G401 (cell line): ENCODE data around the gene METAP1D. TPM values are rescaled to one million over a fixed set of nuclear protein-coding genes. Genes with fewer than 3 reads are reported as not detected.
"Not testable (repeated sequence)": the region's sequence is repeated elsewhere in the genome, so short reads cannot be mapped to it uniquely, and the experiment has no call there.

Source experiments
- DNase-seq: peaks from one replicate; pipeline ENCODE4 v3.0.0-alpha.2; 2015; ENCODE audit warnings: low spot score
- in situ Hi-C: cut with HindIII; loops from 2 replicates; pipeline ENCODE4 v1.10.0; 2016; ENCODE audit warnings: low sequenced_read_pairs, mixed read lengths
- total RNA-seq: library from RNA; depleted of rRNA; stranded (reverse); fragments of >200 nt; shearing (Covaris generic); gene quantifications from 2 replicates; pipeline ENCODE4 v1.2.3, GENCODE V29; 2014; rRNA removed

METAP1D gene
- 6.5 and 63.2 TPM in 2 replicates for total RNA-seq

GRCh38 chr2:171999604-172000469 lies at the start of gene METAP1D:
METAP1D (plus strand) TSS chr2:171999953; CDS start chr2:171999970, 17 bp downstream.
- in situ Hi-C loops, result no loop called here

DNA sequence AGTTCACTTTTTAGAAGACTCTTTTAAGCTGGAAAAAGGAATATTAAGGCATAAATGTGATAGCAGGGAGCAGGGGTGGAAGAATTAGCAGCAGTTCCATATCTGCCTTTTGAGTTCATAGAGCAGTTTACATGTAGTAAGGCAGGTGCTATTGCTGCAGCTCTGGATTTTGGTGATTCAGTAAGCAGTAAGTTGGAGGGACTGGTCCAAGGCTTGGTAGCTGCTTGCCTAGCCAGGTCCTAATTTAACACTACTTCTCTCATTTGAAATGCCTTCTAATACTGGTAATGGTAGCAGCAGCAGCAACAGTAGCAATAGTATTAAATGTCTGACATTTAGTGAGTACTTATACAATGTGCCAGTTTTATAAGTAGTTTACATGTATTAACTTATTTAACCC lies 47.5 kb upstream of the METAP1D start:
- in situ Hi-C loops, result no loop called here
- DNase-seq, result no peak

More at GRCh38 chr2:171999604-172000469, at the start of gene METAP1D:
- peak; percentile 93 for DNase-seq

GRCh38 chr2:171952748-171953147 lies 47.0 kb upstream of the METAP1D start:
- in situ Hi-C loops, result no loop called here
- no peak for DNase-seq

GRCh38 chr2:171956135-171956825 lies 43.5 kb upstream of the METAP1D start:
- in situ Hi-C loops, result no loop called here
- DNase-seq, result peak; percentile 25

DNA sequence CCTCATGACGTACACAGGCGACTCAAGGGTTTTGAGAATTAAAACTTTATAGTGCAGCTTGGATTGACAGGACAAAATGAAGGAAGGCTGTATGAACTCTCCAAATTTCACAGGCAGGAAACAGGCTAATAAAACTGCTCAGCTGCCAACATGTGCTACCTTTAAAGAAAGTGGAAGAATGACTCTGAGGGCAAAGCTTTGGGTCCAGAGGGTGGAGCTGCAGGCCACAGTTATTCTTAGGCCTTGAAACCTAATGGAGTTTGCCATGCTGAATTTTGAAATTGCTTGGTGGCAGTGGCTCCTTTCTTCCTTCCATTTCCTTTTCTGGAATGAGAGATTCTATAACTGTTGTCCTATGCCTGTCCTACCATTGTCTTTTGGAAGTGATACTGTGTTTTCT lies 42.7 kb upstream of the METAP1D start:
- peak; percentile 45 for DNase-seq
- in situ Hi-C loops, result no loop called here

DNA sequence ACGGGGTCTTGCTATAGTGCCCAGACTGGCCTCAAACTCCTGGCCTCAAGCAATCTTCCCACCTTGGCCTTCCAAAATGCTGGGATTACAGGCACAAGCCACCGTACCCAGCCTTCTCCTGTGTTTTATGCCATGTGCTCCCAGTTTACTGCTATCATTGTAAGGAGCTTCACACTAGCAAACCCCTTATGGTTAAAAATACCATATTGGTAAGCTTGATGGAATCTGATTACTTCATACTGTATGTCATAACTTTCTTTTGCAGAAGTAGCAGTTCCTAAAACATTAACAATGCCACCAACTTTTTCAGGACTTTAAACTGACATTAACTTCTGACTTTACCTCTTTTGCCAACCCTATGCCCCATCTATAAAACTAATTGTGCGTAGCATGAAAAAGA lies 41.3 kb upstream of the METAP1D start:
- DNase-seq, result no peak
- in situ Hi-C loops, result no loop called here

- in situ Hi-C loops, result no loop called here
- DNase-seq, result no peak
Observed at GRCh38 chr2:171959998-171960397, 39.8 kb upstream of the METAP1D start.

DNA sequence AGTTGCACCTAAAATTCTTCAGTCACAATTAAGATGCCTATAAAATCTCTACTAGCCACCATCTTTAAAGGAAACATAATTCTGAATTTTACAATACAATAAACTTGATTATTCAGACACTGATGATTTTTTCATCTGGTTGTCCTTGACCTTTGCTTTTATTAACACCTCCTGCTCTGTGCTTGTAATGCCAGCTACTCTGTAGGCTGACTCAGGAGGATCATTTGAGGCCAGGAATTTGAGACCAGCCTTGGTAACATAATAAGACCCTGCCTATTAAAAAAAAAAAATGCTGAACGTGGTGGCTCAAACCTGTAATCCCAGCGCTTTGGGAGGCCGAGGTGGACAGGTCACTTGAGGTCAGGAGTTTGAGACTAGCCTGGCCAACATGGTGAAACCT lies 39.2 kb upstream of the METAP1D start:
- DNase-seq, result no peak
- in situ Hi-C loops, result no loop called here

GRCh38 chr2:171963198-171963597 lies 36.6 kb upstream of the METAP1D start:
- in situ Hi-C loops, result no loop called here
- no peak for DNase-seq

- in situ Hi-C loops, result no loop called here
- no peak for DNase-seq
Observed at GRCh38 chr2:171964308-171964707, 35.4 kb upstream of the METAP1D start.

DNA sequence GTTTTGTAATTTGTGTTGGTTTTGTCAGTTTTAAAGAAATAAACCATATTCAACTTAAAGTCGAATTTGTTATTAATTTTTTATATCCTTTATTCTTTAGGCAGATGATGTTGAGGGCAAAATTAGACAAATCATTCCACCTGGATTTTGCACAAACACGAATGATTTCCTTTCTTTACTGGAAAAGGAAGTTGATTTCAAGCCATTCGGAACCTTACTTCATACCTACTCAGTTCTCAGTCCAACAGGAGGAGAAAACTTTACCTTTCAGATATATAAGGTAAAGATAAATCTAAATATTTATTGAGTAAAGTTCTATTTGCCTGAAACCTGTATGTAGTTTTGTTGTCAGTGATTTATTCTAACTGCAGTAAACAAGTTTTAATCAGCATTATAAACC lies 34.5 kb upstream of the METAP1D start:
- in situ Hi-C loops, result no loop called here
- no peak for DNase-seq

GRCh38 chr2:171965661-171966060 lies 34.1 kb upstream of the METAP1D start:
- DNase-seq, result no peak
- in situ Hi-C loops, result no loop called here

- in situ Hi-C loops, result no loop called here
- DNase-seq, result no peak
Observed at GRCh38 chr2:171966235-171966634, 33.5 kb upstream of the METAP1D start.

DNA sequence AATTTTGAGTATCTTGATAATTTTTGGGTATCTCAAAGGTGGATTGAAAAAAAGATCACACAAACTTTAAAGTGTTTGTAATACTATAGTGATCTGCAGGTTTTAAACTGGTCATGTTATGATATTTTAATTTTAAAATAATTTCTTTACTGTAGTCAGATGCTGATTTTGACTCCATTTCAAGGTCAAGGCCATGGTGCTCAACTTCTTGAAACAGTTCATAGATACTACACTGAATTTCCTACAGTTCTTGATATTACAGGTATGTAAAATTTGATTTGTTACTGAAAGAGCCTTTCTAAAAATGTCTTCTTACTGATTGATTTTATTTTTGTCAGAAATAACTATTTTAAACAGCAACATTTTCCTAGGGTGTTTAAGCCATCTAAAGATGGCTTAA lies 33.1 kb upstream of the METAP1D start:
- no peak for DNase-seq
- in situ Hi-C loops, result no loop called here

DNA sequence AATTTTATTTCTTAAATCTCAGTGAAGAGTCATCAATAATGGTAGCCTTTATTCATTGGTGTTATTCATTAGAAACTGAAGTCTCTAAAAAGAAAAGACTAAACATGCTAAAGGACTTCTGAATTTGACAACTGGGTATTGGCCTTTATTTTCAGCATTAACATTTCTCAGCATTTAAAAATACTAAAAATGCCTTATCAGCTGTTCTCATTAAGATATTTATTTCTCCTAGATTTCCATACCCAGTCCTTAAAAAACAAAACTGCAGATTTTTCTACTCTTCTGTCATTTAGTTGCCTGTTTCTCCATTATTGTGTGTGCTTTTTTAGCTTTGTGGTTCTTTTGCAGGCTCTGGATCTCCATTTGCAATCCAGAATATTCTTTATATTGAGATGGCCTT lies 31.2 kb upstream of the METAP1D start:
- in situ Hi-C loops, result no loop called here
- DNase-seq, result no peak

DNA sequence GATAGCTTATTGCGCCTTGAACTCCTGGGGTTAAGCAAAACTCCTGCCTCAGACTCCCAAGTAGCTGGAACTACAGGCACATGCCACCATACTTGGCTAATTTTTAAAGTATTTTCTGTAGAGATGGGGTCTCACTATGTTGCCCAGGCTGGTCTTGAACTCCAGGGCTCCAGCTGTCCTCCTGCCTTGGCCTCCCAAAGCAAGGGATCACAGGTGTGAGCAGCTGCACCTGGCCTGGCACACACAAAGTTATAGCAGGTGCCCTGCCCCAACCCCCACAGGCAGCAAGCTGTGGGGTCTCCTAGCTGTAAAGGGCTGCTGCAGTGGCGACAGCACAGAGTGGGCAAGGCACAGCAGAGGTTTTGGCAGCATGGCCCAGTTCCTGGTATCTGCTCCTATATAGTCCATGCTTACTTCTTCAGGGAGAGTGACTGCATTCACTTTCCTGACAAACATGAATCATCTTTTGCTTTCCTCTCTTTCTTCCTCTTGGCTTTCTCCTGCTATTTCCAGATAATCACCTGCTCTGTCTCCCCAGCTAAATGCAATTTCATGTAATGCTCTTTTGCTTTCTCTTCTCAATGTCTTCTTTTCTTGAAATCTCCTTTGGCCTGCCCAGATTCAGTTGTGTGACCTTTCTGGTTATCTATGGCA lies 27.3 kb upstream of the METAP1D start:
- no peak for DNase-seq
- in situ Hi-C loops, result no loop called here

DNA sequence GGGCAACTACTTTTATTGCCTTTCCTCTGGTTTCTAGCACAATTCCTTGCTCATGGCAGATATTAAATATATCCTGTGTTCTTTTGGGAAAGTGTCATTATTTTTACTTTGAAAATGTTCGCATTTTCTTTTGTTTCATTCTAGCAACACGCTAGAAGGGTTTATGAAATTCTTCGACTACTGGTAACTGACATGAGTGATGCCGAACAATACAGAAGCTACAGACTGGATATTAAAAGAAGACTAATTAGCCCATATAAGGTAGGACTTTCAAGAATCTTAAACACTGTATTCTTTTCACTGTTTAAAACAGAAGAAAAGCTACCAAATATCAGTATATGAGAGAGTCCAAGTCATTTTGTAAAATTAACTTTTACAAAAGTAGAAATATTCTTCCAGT lies 20.6 kb upstream of the METAP1D start:
- in situ Hi-C loops, result no loop called here
- no peak for DNase-seq

DNA sequence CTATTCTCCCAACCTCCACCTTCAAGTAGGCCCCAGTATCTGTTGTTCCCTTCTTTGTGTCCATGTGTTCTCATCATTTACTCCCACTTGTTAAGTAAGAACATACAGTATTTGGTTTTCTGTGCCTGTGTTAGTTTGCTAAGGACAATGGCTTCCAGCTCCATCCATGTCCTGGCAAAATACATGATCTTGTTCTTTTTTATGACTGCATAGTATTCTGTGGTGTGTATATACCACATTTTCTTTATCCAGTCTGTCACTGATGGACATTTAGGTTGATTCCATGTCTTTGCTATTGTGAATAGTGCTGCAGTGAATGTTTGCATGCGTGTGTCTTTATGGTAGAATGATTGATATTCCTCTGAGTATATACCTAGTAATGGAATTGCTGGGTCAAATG lies 15.8 kb upstream of the METAP1D start:
- in situ Hi-C loops, DNase-seq: not testable (repeated sequence)

DNA sequence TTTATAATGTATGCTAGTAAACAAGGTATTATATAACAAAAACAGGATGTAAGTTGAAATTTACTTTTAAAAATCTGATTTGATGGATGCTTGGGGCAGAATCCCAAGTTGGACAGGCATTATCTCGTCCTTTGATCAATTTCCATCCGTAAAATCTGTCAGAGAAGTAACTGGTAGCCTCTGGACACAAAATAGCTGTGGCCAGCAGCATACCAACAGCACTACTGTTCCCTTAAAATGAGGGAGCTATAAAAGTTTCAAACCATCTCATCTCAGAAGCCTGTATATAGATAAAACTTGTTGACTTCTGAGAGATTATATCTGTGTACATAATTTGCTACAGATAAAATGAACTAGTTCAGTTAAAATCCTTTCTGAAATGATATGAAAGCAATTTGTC lies 14.7 kb upstream of the METAP1D start:
- in situ Hi-C loops, result no loop called here
- no peak for DNase-seq

DNA sequence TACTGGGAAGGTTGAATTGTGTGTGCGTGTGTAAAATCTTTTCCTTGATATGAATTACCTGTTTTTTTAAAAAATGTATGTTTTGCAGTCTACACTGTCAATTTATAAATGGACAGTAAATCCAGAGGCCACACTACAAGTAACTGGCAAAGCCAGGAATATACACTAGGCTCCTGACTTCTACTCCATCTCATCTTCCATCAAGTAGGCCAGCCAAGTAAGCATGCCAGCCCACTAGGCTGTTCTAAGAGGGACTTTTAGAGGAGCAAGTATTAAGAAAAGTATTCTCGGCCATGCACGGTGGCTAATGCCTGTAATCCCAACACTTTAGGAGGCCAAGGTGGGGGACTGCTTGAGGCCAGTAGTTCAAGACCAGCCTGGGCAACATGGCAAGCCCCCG lies 13.0 kb upstream of the METAP1D start:
- no peak for DNase-seq
- in situ Hi-C loops, result no loop called here
